Stomach (tissue), 4 donors: Measurements from ENCODE around the gene GORASP1.

Experiments
- CTCF ChIP-seq, 7 experiments: fragments of 450-650 bp in 4 of 7; fragments of 200-600 bp in 3 of 7; sonication (generic) in 3 of 7; IDR thresholded peaks; one replicate each; pipeline ENCODE4 v1.5.1; 2016 to 2019; ENCODE audit warnings: antibody characterized with exemption in 7 of 7, control low read depth in 2 of 7, mild to moderate bottlenecking in 1 of 7
- EP300 ChIP-seq: sonication (generic); formaldehyde crosslinking; IDR thresholded peaks from one replicate; pipeline ENCODE4 v1.6.1; 2017; ENCODE audit warnings: antibody characterized with exemption
- POLR2A ChIP-seq, 4 donors: fragments of 450-650 bp; IDR thresholded peaks; one replicate each; pipeline ENCODE4 v1.6.1; 2016; ENCODE audit warnings: antibody characterized with exemption in 4 of 4, control low read depth in 2 of 4, mild to moderate bottlenecking in 1 of 4, moderate library complexity in 1 of 4

- TF ChIP-seq CTCF (IDR thresholded peaks at IDR 0.05) = no peak
- no peak for TF ChIP-seq POLR2A (IDR thresholded peaks at IDR 0.05)
- no peak for TF ChIP-seq EP300
These were observed 2.3 kb downstream of the GORASP1 start for GRCh38 chr3:39104961-39105686.
